Prostate gland (tissue), 2 donors: Measurements from ENCODE around the gene PGM1. TPM values are rescaled to one million over a fixed set of nuclear protein-coding genes. Genes with fewer than 3 reads are reported as not detected.

Experiments
- DNase-seq: peaks from one replicate; pipeline ENCODE4 v3.0.0-alpha.2; 2019; ENCODE audit warnings: low spot score
- H3K27ac ChIP-seq, 2 donors: fragments of 200-600 bp; sonication (generic); 2 replicates each; pipeline ENCODE4 v1.5.1; 2017 to 2019
- H3K27me3 ChIP-seq: fragments of 200-600 bp; sonication (generic); replicated peaks from 2 replicates; pipeline ENCODE4 v1.5.1; 2019; ENCODE audit not compliant: insufficient read depth
- H3K36me3 ChIP-seq, 2 donors: fragments of 200-600 bp; sonication (generic); 1 replicate in 1 of 2; 2 replicates in 1 of 2; pipeline versions ENCODE4 v1.5.1 to v1.8.1; 2017 to 2019
- H3K4me1 ChIP-seq: fragments of 200-600 bp; sonication (generic); replicated peaks from 2 replicates; pipeline ENCODE4 v1.5.1; 2019
- H3K4me3 ChIP-seq, 2 donors: fragments of 200-600 bp; sonication (generic); 2 replicates each; pipeline ENCODE4 v1.5.1; 2017 to 2019
- H3K9me3 ChIP-seq: fragments of 200-600 bp; sonication (generic); 2 replicates; pipeline ENCODE4 v1.5.1; 2017
- POLR2A ChIP-seq: fragments of 450-650 bp; IDR thresholded peaks from one replicate; pipeline ENCODE4 v1.6.1; 2016; ENCODE audit warnings: antibody characterized with exemption, mild to moderate bottlenecking
- POLR2AphosphoS5 ChIP-seq: sonication (generic); formaldehyde crosslinking; IDR thresholded peaks from one replicate; pipeline ENCODE4 v1.6.1; 2017; ENCODE audit warnings: antibody characterized with exemption
- WGBS: methylation state at CpG from one replicate; pipeline ENCODE4 v1.1.5; 2018; 5-methylcytosine and 5-hydroxymethylcytosine counted together
- intact Hi-C: fragments of 100-400 bp; cut with DNase I; formaldehyde crosslinking; loops from one replicate; pipeline ENCODE4 v1.14.2; 2022
- small RNA-seq, 2 donors: library from RNA; depleted of rRNA; stranded (forward); fragments of <200 nt; gene quantifications; one replicate each; pipeline ENCODE3, GENCODE V24; 2016
- total RNA-seq, 2 donors: library from RNA; depleted of rRNA; stranded (reverse); fragments of >200 nt; gene quantifications; one replicate each; pipeline ENCODE4 v1.1.0, GENCODE V29; 2016
- TF ChIP-seq, protein P1 (sequence below), 4 experiments: fragments of 200-600 bp in 2 of 4; fragments of 450-650 bp in 2 of 4; sonication (generic) in 2 of 4; IDR thresholded peaks; 1 replicate in 3 of 4; 2 replicates in 1 of 4; pipeline ENCODE4 v1.5.1; 2016 to 2019; ENCODE audit warnings: antibody characterized with exemption in 4 of 4, mild to moderate bottlenecking in 2 of 4, moderate library complexity in 2 of 4

Gene PGM1
- total RNA-seq, 2 donors from 2014 or later: 49.5 to 54.7 TPM

DNA sequence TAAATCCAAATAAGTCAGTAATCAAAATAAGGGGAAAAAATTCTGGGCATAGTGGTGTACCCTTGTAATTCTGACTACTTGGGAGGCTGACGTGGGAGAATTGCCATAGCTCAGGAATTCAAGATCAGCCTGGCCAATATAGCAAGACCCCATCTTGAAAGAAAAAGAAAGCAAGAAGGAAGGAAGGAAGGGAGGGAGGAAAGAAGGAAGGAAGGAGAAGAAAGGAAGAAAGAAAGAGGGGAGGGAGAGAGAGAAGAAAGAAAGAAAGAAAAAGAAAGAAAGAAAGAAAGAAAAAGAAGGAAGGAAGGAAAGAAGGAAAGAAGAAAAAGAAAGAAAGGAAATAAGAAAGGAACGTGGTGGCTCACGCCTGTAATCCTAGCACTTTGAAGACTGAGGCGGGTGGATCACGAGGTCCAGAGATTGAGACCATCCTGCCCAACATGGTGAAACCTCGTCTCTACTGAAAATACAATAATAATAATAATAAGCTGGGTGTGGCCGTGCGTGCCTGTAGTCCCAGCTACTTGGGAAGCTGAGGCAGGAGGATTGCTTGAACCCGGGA is 116.1 kb downstream of the PGM1 start:
- H3K27ac ChIP-seq: no peak overlapping the region
- WGBS: 82% methylated on average over 9 of the region's 9 CpGs
- no peak overlapping the region for H3K4me3 ChIP-seq
- TF ChIP-seq POLR2A (no peak), POLR2AphosphoS5 (no peak)
- TF ChIP-seq, protein P1, sequence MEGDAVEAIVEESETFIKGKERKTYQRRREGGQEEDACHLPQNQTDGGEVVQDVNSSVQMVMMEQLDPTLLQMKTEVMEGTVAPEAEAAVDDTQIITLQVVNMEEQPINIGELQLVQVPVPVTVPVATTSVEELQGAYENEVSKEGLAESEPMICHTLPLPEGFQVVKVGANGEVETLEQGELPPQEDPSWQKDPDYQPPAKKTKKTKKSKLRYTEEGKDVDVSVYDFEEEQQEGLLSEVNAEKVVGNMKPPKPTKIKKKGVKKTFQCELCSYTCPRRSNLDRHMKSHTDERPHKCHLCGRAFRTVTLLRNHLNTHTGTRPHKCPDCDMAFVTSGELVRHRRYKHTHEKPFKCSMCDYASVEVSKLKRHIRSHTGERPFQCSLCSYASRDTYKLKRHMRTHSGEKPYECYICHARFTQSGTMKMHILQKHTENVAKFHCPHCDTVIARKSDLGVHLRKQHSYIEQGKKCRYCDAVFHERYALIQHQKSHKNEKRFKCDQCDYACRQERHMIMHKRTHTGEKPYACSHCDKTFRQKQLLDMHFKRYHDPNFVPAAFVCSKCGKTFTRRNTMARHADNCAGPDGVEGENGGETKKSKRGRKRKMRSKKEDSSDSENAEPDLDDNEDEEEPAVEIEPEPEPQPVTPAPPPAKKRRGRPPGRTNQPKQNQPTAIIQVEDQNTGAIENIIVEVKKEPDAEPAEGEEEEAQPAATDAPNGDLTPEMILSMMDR (IDR thresholded peaks at IDR 0.05): no peak
- no peaks in the 10 kb centered on the region for H3K27me3 ChIP-seq
- intact Hi-C loops: no loop called here
- no peaks in the 10 kb centered on the region for H3K36me3 ChIP-seq
- no peaks in the 10 kb centered on the region for H3K4me1 ChIP-seq
- DNase-seq: no peak
- H3K9me3 ChIP-seq: no peaks in the 10 kb centered on the region

Small RNA genes lying within 50 kb of the gene (small RNA-seq; reads per million reads assigned to genes)
- 0 reads per million in 2 donors for gene RF02105
- 0 reads per million in 2 donors for gene RF02106
- gene RF02107: 0 reads per million in 2 donors
- gene RF02108: 0 reads per million in 2 donors
- 0 reads per million in 2 donors for gene RF02109
- gene RF02110: 0 reads per million in 2 donors

Other genes with a start within 250 kb of the PGM1 start
- 10 to 100 TPM; 10.2 to 17.6 TPM for gene ALG6, start 225.8 kb upstream of the PGM1 start, total RNA-seq
- 10 to 100 TPM in 1 of 2 donors, 1 to 10 TPM in 1; 7.4 to 16.1 TPM for gene ITGB3BP, start 70.2 kb upstream of the PGM1 start, total RNA-seq
- 10 to 100 TPM in 1 of 2 donors, 1 to 10 TPM in 1; 9.8 to 11.6 TPM for gene EFCAB7, start 69.9 kb upstream of the PGM1 start, total RNA-seq
- gene ROR1, start 180.6 kb downstream of the PGM1 start, total RNA-seq: 10 to 100 TPM in 1 of 2 donors, 1 to 10 TPM in 1; 7.3 to 11.1 TPM